ENCODE measurements around the gene FOXA2. TPM values are rescaled to one million over a fixed set of nuclear protein-coding genes. Genes with fewer than 3 reads are reported as not detected.

FOXA2 gene
- total and polyA plus RNA-seq, 2 of the 13 experiments (the other 11 are each of a cell fraction or from before 2014, with no cell fraction given) = 8.8 to 12.2 TPM

GRCh38 chr20:22583773-22584521, 425 bp downstream of the FOXA2 start (continued):
- TF ChIP-seq THAP7 (CRISPR knock-in tag; IDR thresholded peaks at IDR 0.05) = no peak
- TF ChIP-seq TGIF2 (CRISPR knock-in tag; IDR thresholded peaks at IDR 0.05) = no peak; the same call in 1 of the 2 replicates
- TF ChIP-seq ZNF468 (CRISPR knock-in tag; IDR thresholded peaks at IDR 0.05) = no peak
- 0 out of 2 replicates have a peak, but pooled peaks have one; percentile 77 for TF ChIP-seq ZNF550 (CRISPR knock-in tag; IDR thresholded peaks at IDR 0.05; ENCODE audit: borderline replicate concordance)
- TF ChIP-seq CSRNP2 (CRISPR knock-in tag; conservative IDR thresholded peaks at IDR 0.05; ENCODE audit: low read depth) = no peak
- TF ChIP-seq ZNF761 (CRISPR knock-in tag; conservative IDR thresholded peaks at IDR 0.05) = 0 out of 2 replicates have a peak, but pooled peaks have one; percentile 26
- TF ChIP-seq, protein P1, sequence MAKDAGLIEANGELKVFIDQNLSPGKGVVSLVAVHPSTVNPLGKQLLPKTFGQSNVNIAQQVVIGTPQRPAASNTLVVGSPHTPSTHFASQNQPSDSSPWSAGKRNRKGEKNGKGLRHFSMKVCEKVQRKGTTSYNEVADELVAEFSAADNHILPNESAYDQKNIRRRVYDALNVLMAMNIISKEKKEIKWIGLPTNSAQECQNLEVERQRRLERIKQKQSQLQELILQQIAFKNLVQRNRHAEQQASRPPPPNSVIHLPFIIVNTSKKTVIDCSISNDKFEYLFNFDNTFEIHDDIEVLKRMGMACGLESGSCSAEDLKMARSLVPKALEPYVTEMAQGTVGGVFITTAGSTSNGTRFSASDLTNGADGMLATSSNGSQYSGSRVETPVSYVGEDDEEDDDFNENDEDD (CRISPR knock-in tag; IDR thresholded peaks at IDR 0.05; ENCODE audit: borderline replicate concordance) = peak; percentile 61; the same call in 1 of the 2 replicates
- no peak for TF ChIP-seq PHF8 (CRISPR knock-in tag; IDR thresholded peaks at IDR 0.05)
- TF ChIP-seq HDAC1 (CRISPR knock-in tag; IDR thresholded peaks at IDR 0.05) = peak; percentile 24; the same call in 1 of the 2 replicates
- TF ChIP-seq, protein P2, sequence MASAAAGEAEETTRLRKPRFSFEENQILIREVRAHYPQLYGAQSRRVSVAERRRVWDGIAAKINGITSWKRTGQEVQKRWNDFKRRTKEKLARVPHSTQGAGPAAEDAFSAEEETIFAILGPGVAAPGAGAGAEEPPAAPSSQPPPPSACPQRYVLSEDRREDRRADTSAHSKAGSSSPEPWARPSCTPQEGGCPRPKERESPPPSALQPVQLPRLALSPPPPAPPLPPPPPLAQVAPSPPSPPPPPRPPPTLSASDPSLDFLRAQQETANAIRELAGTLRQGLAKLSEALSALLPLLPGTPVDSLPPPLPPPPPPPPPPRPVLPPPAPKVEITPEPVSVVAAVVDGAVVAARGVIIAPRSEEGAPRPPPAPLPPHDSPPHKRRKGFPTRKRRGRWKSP (CRISPR knock-in tag; IDR thresholded peaks at IDR 0.05) = no peak
- TF ChIP-seq ZNF275 (CRISPR knock-in tag; IDR thresholded peaks at IDR 0.05; ENCODE audit: borderline replicate concordance) = no peak; the same call in 1 of the 2 replicates
- no peak for TF ChIP-seq MBD4 (IDR thresholded peaks at IDR 0.05; ENCODE audit: borderline replicate concordance, low read length)
- TF ChIP-seq, protein P3, sequence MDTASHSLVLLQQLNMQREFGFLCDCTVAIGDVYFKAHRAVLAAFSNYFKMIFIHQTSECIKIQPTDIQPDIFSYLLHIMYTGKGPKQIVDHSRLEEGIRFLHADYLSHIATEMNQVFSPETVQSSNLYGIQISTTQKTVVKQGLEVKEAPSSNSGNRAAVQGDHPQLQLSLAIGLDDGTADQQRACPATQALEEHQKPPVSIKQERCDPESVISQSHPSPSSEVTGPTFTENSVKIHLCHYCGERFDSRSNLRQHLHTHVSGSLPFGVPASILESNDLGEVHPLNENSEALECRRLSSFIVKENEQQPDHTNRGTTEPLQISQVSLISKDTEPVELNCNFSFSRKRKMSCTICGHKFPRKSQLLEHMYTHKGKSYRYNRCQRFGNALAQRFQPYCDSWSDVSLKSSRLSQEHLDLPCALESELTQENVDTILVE (CRISPR knock-in tag; IDR thresholded peaks at IDR 0.05) = no peak
- TF ChIP-seq ZBTB2 (CRISPR knock-in tag; IDR thresholded peaks at IDR 0.05; ENCODE audit: low read depth) = 0 out of 2 replicates have a peak, but pooled peaks have one; percentile 37
- no peak; the same call in 1 of the 2 replicates for TF ChIP-seq ZNF276 (CRISPR knock-in tag; IDR thresholded peaks at IDR 0.05; ENCODE audit: low read depth)
- TF ChIP-seq ZFP41 (CRISPR knock-in tag; IDR thresholded peaks at IDR 0.05; ENCODE audit: borderline replicate concordance) = peak; percentile 56; the same call in 1 of the 2 replicates
- TF ChIP-seq ETV5 (CRISPR knock-in tag; IDR thresholded peaks at IDR 0.05; ENCODE audit: borderline replicate concordance) = no peak
